CD4-positive, CD25-positive, alpha-beta regulatory T cell (primary cell): ENCODE measurements around the gene CD244. TPM values are rescaled to one million over a fixed set of nuclear protein-coding genes. Genes with fewer than 3 reads are reported as not detected.

Experiments used
- ATAC-seq, 2 donors: fragments of 150-1000 bp; cut with Tn5 transposase; one replicate each; pipeline ENCODE4 v1.10.0; 2021; ENCODE audit warnings: low read depth in 2 of 2, moderate number of reproducible peaks in 2 of 2, moderate library complexity in 1 of 2
- DNase-seq, 3 donors: peaks; one replicate each; pipeline versions ENCODE4 v3.0.0 to v3.0.0-alpha.2; 2012 to 2022; ENCODE audit warnings: mixed read lengths in 1 of 3
- H3K27ac ChIP-seq: one replicate; pipeline ENCODE4 v1.7.0; 2013; ENCODE audit warnings: mild to moderate bottlenecking, low read length; ENCODE audit not compliant: insufficient read depth, poor library complexity, severe bottlenecking
- H3K27me3 ChIP-seq: one replicate; pipeline ENCODE4 v1.7.0; 2013; ENCODE audit warnings: low read length; ENCODE audit not compliant: control insufficient read depth, insufficient read depth
- H3K36me3 ChIP-seq: one replicate; pipeline ENCODE4 v1.7.0; 2013; ENCODE audit warnings: mild to moderate bottlenecking, low read length, moderate library complexity; ENCODE audit not compliant: control insufficient read depth, insufficient read depth
- H3K4me1 ChIP-seq: 2 replicates; pipeline ENCODE4 v1.7.0; 2013; ENCODE audit warnings: mild to moderate bottlenecking, low read length; ENCODE audit not compliant: insufficient read depth, control insufficient read depth, poor library complexity, severe bottlenecking
- H3K4me3 ChIP-seq: one replicate; pipeline ENCODE4 v1.7.0; 2013; ENCODE audit warnings: low read depth, mild to moderate bottlenecking, low read length, moderate library complexity
- H3K9me3 ChIP-seq, 2 experiments: 1 replicate in 1 of 2; 2 replicates in 1 of 2; pipeline ENCODE4 v1.7.0; 2013; ENCODE audit warnings: low read length in 2 of 2, mild to moderate bottlenecking in 1 of 2, moderate library complexity in 1 of 2; ENCODE audit not compliant: control insufficient read depth in 2 of 2
- H3K27ac Mint-ChIP-seq, 3 donors: one replicate each; pipeline ENCODE4 v1.8.0; 2020 to 2022; ENCODE audit warnings: mild to moderate bottlenecking in 3 of 3, mixed read lengths in 3 of 3, moderate library complexity in 2 of 3
- H3K27me3 Mint-ChIP-seq: one replicate; pipeline ENCODE4 v1.8.0; 2022; ENCODE audit warnings: mild to moderate bottlenecking, mixed read lengths
- H3K36me3 Mint-ChIP-seq: one replicate; pipeline ENCODE4 v1.8.0; 2020; ENCODE audit warnings: mixed read lengths
- H3K4me1 Mint-ChIP-seq, 4 donors: one replicate each; pipeline ENCODE4 v1.8.0; 2020 to 2022; ENCODE audit warnings: mixed read lengths in 4 of 4, mild to moderate bottlenecking in 1 of 4
- H3K4me3 Mint-ChIP-seq, 4 donors: one replicate each; pipeline ENCODE4 v1.8.0; 2020 to 2022; ENCODE audit warnings: mild to moderate bottlenecking in 4 of 4, mixed read lengths in 4 of 4, moderate library complexity in 3 of 4
- H3K9me3 Mint-ChIP-seq, 7 donors: one replicate each; pipeline ENCODE4 v1.8.0; 2020 to 2022; ENCODE audit warnings: mixed read lengths in 7 of 7, mild to moderate bottlenecking in 3 of 7, moderate library complexity in 2 of 7
- polyA plus RNA-seq, 4 donors: library from polyadenylated mRNA; unstranded; fragments of 300-500 nt; fragmentation: Illumina TruSeq; gene quantifications; one replicate each; pipeline ENCODE4 v1.2.3, GENCODE V29; 2021
- total RNA-seq: library from RNA; stranded (reverse); gene quantifications from one replicate; pipeline ENCODE4 v1.2.3, GENCODE V29; 2022

The CD244 gene
- total and polyA plus RNA-seq, 5 donors from 2014 or later, result 0.26 to 0.63 (median 0.47) TPM

DNA sequence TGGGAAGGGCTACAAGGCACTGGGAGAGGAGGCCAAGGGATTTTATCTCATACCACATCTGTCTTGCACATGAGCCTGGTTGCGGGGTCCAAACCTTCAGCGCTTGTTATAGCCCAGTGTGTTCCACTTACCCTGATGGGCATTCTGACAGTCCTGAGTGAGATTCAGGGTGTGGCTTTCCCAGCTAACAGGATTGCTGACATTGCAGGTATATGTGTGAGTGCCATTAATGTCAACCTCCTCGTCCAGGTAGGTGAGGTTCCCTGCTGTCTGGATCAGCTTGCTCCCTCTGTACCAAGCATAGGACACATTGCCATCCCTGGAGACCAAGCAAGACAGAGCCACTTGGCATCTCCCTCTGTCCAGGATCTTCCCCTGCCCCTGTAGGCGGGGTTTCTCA, 21.6 kb downstream of the CD244 start:
- Mint-ChIP-seq H3K4me1 (peaks cover 4 to 40% (median 31%) of the 10 kb centered on the region in 4 donors), H3K27ac (no peak overlapping the region), H3K27me3 (peaks cover 16% of the 10 kb centered on the region), H3K36me3 (peaks cover 4% of the 10 kb centered on the region), H3K9me3 (no peaks in the 10 kb centered on the region), H3K4me3 (no peak overlapping the region)
- Histone ChIP-seq H3K9me3 (no peaks in the 10 kb centered on the region), H3K4me1 (peaks cover 34% of the 10 kb centered on the region), H3K36me3 (no peaks in the 10 kb centered on the region), H3K27me3 (no peaks in the 10 kb centered on the region), H3K4me3 (no peak overlapping the region), H3K27ac (no peak overlapping the region)
- ATAC-seq (no peak), DNase-seq (no peak)

DNA sequence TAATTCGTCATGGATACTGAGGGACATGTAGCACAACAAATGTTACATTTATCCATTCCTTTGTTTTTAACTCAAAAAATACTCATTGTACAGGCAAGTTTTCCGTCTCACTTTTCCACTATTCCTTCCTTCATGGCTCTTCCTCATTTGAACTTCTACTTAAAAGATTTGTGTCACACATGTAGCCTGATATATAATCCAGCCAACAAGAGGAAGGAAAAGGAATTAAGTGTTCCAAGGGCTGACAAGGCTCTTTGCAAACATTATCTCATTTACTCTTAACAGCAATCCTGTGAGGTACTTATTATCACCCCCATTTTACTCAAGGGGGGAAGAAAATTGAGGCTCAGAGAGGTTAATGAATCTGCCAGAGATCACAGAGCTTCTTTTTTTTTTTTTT, 22.9 kb downstream of the CD244 start:
- Mint-ChIP-seq H3K9me3 (no peaks in the 10 kb centered on the region), H3K27me3 (peaks cover 6% of the 10 kb centered on the region), H3K4me3 (no peak overlapping the region), H3K27ac (peak overlapping the region in 1 of 3 donors; percentile 95), H3K36me3 (no peaks in the 10 kb centered on the region), H3K4me1 (peaks cover 8 to 52% (median 42%) of the 10 kb centered on the region in 4 donors)
- Histone ChIP-seq H3K9me3 (no peaks in the 10 kb centered on the region), H3K4me1 (peaks cover 41% of the 10 kb centered on the region), H3K4me3 (no peak overlapping the region), H3K27me3 (no peaks in the 10 kb centered on the region), H3K27ac (no peak overlapping the region), H3K36me3 (no peaks in the 10 kb centered on the region)
- ATAC-seq, result no peak
- DNase-seq, result no peak

DNA sequence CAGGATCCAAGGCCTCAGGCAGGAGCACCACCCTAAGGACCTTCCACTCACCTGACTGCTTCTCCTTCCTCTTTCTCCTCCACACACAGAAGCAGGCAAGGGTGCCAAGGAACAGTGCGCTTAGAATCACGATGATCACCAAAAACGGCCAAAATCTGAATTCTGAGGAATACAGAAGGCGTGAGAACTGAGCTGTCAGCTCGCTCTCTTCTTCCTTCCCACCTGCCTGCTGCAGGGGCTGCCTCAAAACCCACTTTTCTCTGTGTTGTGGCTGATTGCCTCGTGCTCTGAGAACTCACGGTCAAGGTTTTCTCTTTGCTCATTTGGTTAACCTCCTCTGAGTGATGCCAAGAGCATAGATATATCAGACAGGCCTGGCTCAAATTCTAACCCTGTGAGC, 23.8 kb downstream of the CD244 start:
- H3K9me3 ChIP-seq, result no peaks in the 10 kb centered on the region
- no peak overlapping the region for H3K4me3 ChIP-seq
- Mint-ChIP-seq H3K36me3 (no peaks in the 10 kb centered on the region), H3K27me3 (peaks cover 6% of the 10 kb centered on the region), H3K4me3 (peak overlapping the region in 3 of 4 donors; percentile 15 to 61 (median 28)), H3K27ac (peak overlapping the region; percentile 69 to 96 (median 95)), H3K9me3 (no peaks in the 10 kb centered on the region), H3K4me1 (peaks cover 10 to 60% (median 46%) of the 10 kb centered on the region in 4 donors)
- H3K4me1 ChIP-seq, result peaks cover 41% of the 10 kb centered on the region
- H3K36me3 ChIP-seq, result no peaks in the 10 kb centered on the region
- no peak overlapping the region for H3K27ac ChIP-seq
- DNase-seq, result no peak
- H3K27me3 ChIP-seq, result no peaks in the 10 kb centered on the region
- ATAC-seq, result no peak

DNA sequence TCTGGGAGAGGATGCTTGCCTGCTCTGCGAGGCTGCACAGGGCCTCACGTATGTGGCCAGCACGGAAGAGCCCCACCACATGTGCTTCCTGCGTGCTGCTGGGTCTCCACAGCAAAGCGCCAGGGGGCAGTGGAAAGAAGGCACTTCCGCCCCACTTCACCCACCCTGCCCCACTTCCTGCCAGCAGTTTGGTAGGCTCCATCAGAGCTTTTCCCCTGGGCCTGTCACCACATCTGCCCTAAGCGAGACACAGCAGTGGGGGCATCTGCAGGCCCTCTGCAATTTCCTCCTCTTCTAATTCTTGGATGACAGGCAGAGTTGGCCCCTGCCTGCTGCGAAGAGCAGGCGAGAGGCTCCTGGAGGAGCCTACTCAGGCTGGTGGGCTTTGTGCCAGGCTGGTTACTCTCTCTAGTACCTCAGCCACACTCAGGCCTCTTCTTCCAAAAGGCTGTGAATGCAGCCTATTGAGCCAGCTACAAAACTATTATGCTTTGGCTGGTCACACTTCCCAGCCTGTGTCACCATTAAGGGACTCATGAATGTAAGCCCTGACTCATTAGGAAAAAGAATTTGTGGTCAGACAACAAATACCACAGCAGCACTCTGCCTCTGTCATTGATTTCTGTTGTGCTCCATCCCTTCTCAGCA, 25.0 kb downstream of the CD244 start:
- Mint-ChIP-seq H3K4me1 (peaks cover 10 to 67% (median 48%) of the 10 kb centered on the region in 4 donors), H3K4me3 (peak overlapping the region; percentile 57 to 85 (median 70)), H3K36me3 (no peaks in the 10 kb centered on the region), H3K9me3 (no peaks in the 10 kb centered on the region), H3K27ac (peak overlapping the region; percentile 95 to 96 (median 95)), H3K27me3 (peaks cover 2% of the 10 kb centered on the region)
- Histone ChIP-seq H3K27me3 (no peaks in the 10 kb centered on the region), H3K9me3 (no peaks in the 10 kb centered on the region), H3K4me3 (peak overlapping the region; percentile 45), H3K36me3 (no peaks in the 10 kb centered on the region), H3K27ac (peak overlapping the region; percentile 79), H3K4me1 (peaks cover 41% of the 10 kb centered on the region)
- ATAC-seq (peak; percentile 100), DNase-seq (peak; percentile 67 to 98 (median 89))

DNA sequence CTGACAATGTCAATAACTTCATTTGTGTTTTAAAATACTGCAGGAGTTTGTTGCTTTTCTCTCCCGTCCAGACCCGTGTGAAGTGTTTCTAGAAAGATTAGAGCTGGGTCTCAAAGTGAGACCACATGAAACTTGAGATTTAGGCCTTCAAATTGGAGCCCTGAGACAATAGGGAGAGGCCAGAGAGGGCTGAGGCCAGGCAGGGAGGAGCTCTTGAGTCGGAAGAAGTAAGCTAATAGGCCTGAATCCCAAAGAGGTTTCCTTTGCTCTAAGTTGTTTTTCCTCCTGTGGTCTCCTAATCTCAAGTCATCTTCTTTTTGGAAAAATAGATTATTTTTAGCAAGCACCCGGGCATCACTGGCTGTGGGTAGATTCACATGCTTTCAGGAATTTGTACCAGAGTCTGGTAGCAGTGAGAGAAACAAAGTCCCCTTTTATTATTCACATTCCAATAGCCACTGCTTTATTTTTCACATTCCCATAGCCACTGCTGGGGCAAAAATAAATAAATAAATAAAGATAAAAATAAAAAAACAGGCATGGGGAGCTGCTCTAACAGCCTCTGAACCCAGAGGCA, 25.6 kb downstream of the CD244 start:
- DNase-seq, result peak in 1 of 3 donors; percentile 16
- H3K9me3 Mint-ChIP-seq, result no peaks in the 10 kb centered on the region
- ATAC-seq, result no peak
- H3K27me3 Mint-ChIP-seq, result no peaks in the 10 kb centered on the region
- Histone ChIP-seq H3K27me3 (no peaks in the 10 kb centered on the region), H3K36me3 (no peaks in the 10 kb centered on the region), H3K4me3 (peak overlapping the region; percentile 4), H3K4me1 (peaks cover 41% of the 10 kb centered on the region), H3K27ac (peak overlapping the region; percentile 79), H3K9me3 (no peaks in the 10 kb centered on the region)
- peak overlapping the region in 3 of 4 donors; percentile 14 to 57 (median 52) for H3K4me3 Mint-ChIP-seq
- peaks cover 10 to 67% (median 48%) of the 10 kb centered on the region in 4 donors for H3K4me1 Mint-ChIP-seq
- H3K36me3 Mint-ChIP-seq, result no peaks in the 10 kb centered on the region
- peak overlapping the region; percentile 44 to 95 (median 88) for H3K27ac Mint-ChIP-seq

DNA sequence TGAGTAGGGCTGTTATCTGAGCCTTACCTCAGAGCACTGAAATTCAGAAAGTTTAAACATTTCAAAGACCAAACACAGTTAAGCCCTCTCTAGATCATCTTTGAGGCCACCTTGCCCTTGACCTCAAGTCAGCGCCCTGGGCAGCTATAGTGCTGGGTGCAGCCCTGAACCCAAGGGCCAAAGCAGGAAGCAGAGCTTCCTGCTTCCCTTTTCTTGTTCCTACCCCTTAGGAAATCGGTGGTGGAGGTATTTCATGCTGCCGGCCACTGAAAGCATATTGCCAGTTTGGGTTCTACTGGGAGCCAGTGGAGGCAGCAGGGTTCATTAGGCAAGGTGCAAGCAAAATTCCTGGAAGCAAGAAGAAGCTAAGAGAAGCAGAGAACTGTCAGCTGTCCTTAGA, 26.1 kb downstream of the CD244 start:
- peak in 1 of 3 donors; percentile 23 for DNase-seq
- no peak for ATAC-seq
- H3K27me3 ChIP-seq, result no peaks in the 10 kb centered on the region
- peaks cover 10 to 67% (median 48%) of the 10 kb centered on the region in 4 donors for H3K4me1 Mint-ChIP-seq
- H3K27me3 Mint-ChIP-seq, result no peaks in the 10 kb centered on the region
- H3K9me3 ChIP-seq, result no peaks in the 10 kb centered on the region
- no peak overlapping the region for H3K4me3 ChIP-seq
- peak overlapping the region; percentile 44 to 95 (median 88) for H3K27ac Mint-ChIP-seq
- H3K4me3 Mint-ChIP-seq, result peak overlapping the region in 2 of 4 donors; percentile 14 to 52
- H3K4me1 ChIP-seq, result peaks cover 41% of the 10 kb centered on the region
- H3K36me3 ChIP-seq, result no peaks in the 10 kb centered on the region
- H3K36me3 Mint-ChIP-seq, result no peaks in the 10 kb centered on the region
- H3K9me3 Mint-ChIP-seq, result no peaks in the 10 kb centered on the region
- H3K27ac ChIP-seq, result no peak overlapping the region

DNA sequence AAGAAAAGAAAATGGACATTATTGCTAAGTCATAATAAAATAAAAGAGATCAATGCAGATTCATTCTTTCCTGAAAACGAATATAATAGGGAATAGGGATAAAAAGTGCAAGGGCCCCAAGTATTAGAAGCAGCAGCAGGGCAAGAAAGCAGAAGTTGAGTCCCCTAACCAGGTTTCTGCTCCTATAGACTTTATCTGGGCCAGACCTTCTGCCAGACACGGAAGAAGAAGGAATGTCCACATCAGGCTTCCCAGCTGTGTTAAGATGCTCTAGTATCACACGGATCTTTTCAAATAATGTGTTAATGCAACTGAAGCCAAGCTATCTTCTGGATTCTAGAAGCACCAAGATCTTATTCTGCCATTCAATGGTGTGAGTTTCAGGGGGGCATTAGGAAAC, 26.9 kb downstream of the CD244 start:
- Mint-ChIP-seq H3K4me3 (no peak overlapping the region), H3K27ac (peak overlapping the region in 2 of 3 donors; percentile 88 to 95), H3K9me3 (no peaks in the 10 kb centered on the region), H3K36me3 (no peaks in the 10 kb centered on the region), H3K4me1 (peaks cover 10 to 68% (median 49%) of the 10 kb centered on the region in 4 donors), H3K27me3 (no peaks in the 10 kb centered on the region)
- H3K36me3 ChIP-seq, result no peaks in the 10 kb centered on the region
- no peaks in the 10 kb centered on the region for H3K9me3 ChIP-seq
- H3K27ac ChIP-seq, result no peak overlapping the region
- no peaks in the 10 kb centered on the region for H3K27me3 ChIP-seq
- no peak for ATAC-seq
- DNase-seq, result no peak
- H3K4me1 ChIP-seq, result peaks cover 41% of the 10 kb centered on the region
- no peak overlapping the region for H3K4me3 ChIP-seq
